Skeletal muscle tissue (tissue), 4 donors: ENCODE results near the gene CHST13. TPM values are rescaled to one million over a fixed set of nuclear protein-coding genes. Genes with fewer than 3 reads are reported as not detected.

Experiments
- H3K27ac ChIP-seq: one replicate; pipeline ENCODE4 v1.7.0; 2013; ENCODE audit warnings: mild to moderate bottlenecking, low read depth, low read length, inconsistent platforms
- H3K27me3 ChIP-seq, 3 donors: one replicate each; pipeline ENCODE4 v1.7.0; 2013; ENCODE audit warnings: low read length in 3 of 3; ENCODE audit not compliant: control insufficient read depth in 3 of 3, insufficient read depth in 3 of 3
- H3K36me3 ChIP-seq, 3 donors: one replicate each; pipeline ENCODE4 v1.7.0; 2013; ENCODE audit warnings: low read length in 3 of 3; ENCODE audit not compliant: control insufficient read depth in 3 of 3, insufficient read depth in 3 of 3
- H3K4me1 ChIP-seq, 3 donors: one replicate each; pipeline ENCODE4 v1.7.0; 2013; ENCODE audit warnings: low read length in 3 of 3, mild to moderate bottlenecking in 3 of 3; ENCODE audit not compliant: control insufficient read depth in 3 of 3, insufficient read depth in 3 of 3
- H3K4me3 ChIP-seq, 3 donors: one replicate each; pipeline ENCODE4 v1.7.0; 2013; ENCODE audit warnings: low read length in 3 of 3
- H3K9ac ChIP-seq, 3 donors: one replicate each; pipeline ENCODE4 v1.7.0; 2013; ENCODE audit warnings: low read length in 3 of 3, mild to moderate bottlenecking in 3 of 3, moderate library complexity in 2 of 3, low read depth in 1 of 3
- H3K9me3 ChIP-seq, 3 donors: one replicate each; pipeline ENCODE4 v1.7.0; 2013; ENCODE audit warnings: low read length in 3 of 3; ENCODE audit not compliant: control insufficient read depth in 3 of 3
- total RNA-seq: library from RNA; depleted of rRNA; stranded (reverse); fragments of >200 nt; gene quantifications from one replicate; pipeline ENCODE4 v1.2.3, GENCODE V29; 2014
- donor health status: Osteomylitis.

CHST13 gene
- total RNA-seq, 1 donor from 2014 or later: not detected

GRCh38 chr3:126538316-126538715, 14.4 kb downstream of the CHST13 start:
- Histone ChIP-seq H3K27ac (no peak overlapping the region), H3K4me1 (peaks cover 10 to 36% (median 19%) of the 10 kb centered on the region in 3 donors), H3K9ac (no peak overlapping the region), H3K4me3 (no peak overlapping the region), H3K36me3 (no peaks in the 10 kb centered on the region), H3K9me3 (no peaks in the 10 kb centered on the region), H3K27me3 (peaks cover 40 to 52% (median 44%) of the 10 kb centered on the region in 3 donors)

DNA sequence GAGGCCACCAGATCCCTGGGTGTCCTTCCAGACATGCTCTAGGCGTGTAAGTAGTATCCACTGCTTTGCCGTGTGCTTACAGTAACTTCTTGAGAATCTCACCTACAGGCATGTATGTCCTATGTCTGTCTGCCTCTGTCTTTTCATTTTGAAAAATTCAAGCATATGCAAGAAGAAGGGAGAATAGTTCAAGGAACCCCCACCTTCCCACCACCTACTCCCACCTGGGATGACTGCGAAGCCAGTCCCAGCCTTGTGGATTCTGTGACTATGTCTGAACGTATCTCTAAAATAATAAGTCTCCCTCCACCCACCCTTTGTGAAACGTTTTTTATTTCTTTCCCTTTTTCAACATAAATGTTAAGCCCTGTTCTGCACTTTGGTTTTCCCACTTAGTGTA, 15.0 kb downstream of the CHST13 start:
- Histone ChIP-seq H3K9me3 (no peaks in the 10 kb centered on the region), H3K4me1 (peaks cover 10 to 36% (median 19%) of the 10 kb centered on the region in 3 donors), H3K27me3 (peaks cover 46 to 59% (median 48%) of the 10 kb centered on the region in 3 donors), H3K4me3 (no peak overlapping the region), H3K9ac (no peak overlapping the region), H3K27ac (no peak overlapping the region), H3K36me3 (no peaks in the 10 kb centered on the region)

- Histone ChIP-seq H3K36me3 (no peaks in the 10 kb centered on the region), H3K9ac (no peak overlapping the region), H3K27ac (no peak overlapping the region), H3K27me3 (peaks cover 46 to 62% (median 53%) of the 10 kb centered on the region in 3 donors), H3K4me1 (peaks cover 12 to 36% (median 19%) of the 10 kb centered on the region in 3 donors), H3K4me3 (no peak overlapping the region), H3K9me3 (no peaks in the 10 kb centered on the region)
Observed at GRCh38 chr3:126539558-126540250, 15.7 kb downstream of the CHST13 start.

- H3K4me3 ChIP-seq: no peak overlapping the region
- no peak overlapping the region for H3K9ac ChIP-seq
- peaks cover 40 to 61% (median 53%) of the 10 kb centered on the region in 3 donors for H3K27me3 ChIP-seq
- no peaks in the 10 kb centered on the region for H3K36me3 ChIP-seq
- H3K9me3 ChIP-seq: no peaks in the 10 kb centered on the region
- H3K27ac ChIP-seq: no peak overlapping the region
- peaks cover 12 to 36% (median 19%) of the 10 kb centered on the region in 3 donors for H3K4me1 ChIP-seq
Observed at GRCh38 chr3:126540342-126540849, 16.4 kb downstream of the CHST13 start.

DNA sequence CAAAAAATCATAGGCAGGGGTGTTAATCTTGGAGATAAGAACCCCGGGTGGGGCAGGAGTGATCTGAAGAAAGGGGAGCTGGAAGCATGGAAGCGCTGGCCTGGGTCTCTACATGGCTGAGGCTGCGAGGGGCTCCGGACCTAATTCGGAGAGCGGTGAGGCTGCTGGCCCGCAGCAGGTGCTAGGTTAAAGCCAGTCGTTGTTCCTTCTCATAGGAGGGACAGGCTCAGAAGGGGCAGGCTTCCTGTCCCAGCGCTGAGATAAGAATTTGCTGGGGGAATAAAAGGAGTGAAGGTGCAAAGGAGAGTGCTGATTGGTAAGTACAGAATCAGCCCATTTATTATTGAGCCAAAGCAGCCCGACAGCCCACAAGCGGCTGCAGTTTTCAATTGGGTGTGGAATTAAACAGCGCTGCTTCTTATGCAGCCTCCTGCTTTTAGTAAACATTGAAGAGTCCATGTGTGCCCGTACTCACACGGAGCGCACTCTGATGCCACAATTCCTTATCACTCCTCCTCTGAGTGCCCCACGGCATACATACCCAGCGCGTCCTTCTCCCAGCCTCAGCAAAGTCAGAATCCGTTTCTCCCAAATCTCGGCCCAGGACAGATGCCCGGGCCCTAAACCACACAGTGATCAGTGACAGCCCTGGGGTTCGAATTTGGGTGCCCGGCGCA, 17.1 kb downstream of the CHST13 start:
- H3K9ac ChIP-seq: no peak overlapping the region
- peaks cover 12 to 36% (median 19%) of the 10 kb centered on the region in 3 donors for H3K4me1 ChIP-seq
- peaks cover 34 to 60% (median 47%) of the 10 kb centered on the region in 3 donors for H3K27me3 ChIP-seq
- H3K9me3 ChIP-seq: no peaks in the 10 kb centered on the region
- H3K27ac ChIP-seq: peak overlapping the region; percentile 51
- H3K4me3 ChIP-seq: no peak overlapping the region
- no peaks in the 10 kb centered on the region for H3K36me3 ChIP-seq

DNA sequence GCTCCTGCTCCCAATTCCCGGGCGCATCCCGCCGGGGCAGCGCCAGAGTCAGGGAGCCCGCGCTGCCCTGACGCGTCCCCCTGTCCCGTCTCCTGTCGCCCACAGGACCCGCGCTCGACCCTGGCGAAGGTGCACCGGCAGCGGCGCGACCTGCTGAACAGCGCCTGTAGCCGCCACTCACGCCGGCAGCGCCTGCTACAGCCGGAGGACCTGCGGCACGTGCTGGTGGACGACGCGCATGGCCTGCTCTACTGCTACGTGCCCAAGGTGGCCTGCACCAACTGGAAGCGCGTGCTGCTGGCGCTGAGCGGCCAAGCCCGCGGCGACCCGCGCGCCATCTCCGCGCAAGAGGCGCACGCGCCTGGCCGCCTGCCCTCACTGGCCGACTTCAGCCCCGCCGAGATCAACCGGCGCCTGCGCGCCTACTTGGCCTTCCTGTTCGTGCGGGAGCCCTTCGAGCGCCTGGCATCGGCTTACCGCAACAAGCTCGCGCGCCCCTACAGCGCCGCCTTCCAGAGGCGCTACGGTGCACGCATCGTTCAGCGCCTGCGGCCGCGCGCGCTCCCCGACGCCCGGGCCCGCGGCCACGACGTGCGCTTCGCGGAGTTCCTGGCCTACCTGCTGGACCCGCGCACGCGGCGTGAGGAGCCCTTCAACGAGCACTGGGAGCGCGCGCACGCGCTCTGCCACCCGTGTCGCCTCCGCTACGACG, 17.8 kb downstream of the CHST13 start:
- peaks cover 29 to 62% (median 49%) of the 10 kb centered on the region in 3 donors for H3K27me3 ChIP-seq
- H3K4me1 ChIP-seq: peaks cover 12 to 36% (median 19%) of the 10 kb centered on the region in 3 donors
- H3K27ac ChIP-seq: no peak overlapping the region
- no peak overlapping the region for H3K9ac ChIP-seq
- no peaks in the 10 kb centered on the region for H3K9me3 ChIP-seq
- H3K4me3 ChIP-seq: peak overlapping the region in 2 of 3 donors; percentile 29 to 32
- H3K36me3 ChIP-seq: no peaks in the 10 kb centered on the region

GRCh38 chr3:126542340-126543241, 18.6 kb downstream of the CHST13 start:
- Histone ChIP-seq H3K9ac (no peak overlapping the region), H3K9me3 (no peaks in the 10 kb centered on the region), H3K4me3 (peak overlapping the region in 1 of 3 donors; percentile 29), H3K27ac (no peak overlapping the region), H3K36me3 (no peaks in the 10 kb centered on the region), H3K4me1 (peaks cover 12 to 36% (median 19%) of the 10 kb centered on the region in 3 donors), H3K27me3 (peaks cover 25 to 61% (median 51%) of the 10 kb centered on the region in 3 donors)

- H3K9ac ChIP-seq: no peak overlapping the region
- H3K36me3 ChIP-seq: no peaks in the 10 kb centered on the region
- peaks cover 8 to 30% (median 13%) of the 10 kb centered on the region in 3 donors for H3K4me1 ChIP-seq
- no peaks in the 10 kb centered on the region for H3K9me3 ChIP-seq
- H3K27ac ChIP-seq: no peak overlapping the region
- no peak overlapping the region for H3K4me3 ChIP-seq
- H3K27me3 ChIP-seq: peaks cover 25 to 55% (median 53%) of the 10 kb centered on the region in 3 donors
Observed at GRCh38 chr3:126543457-126544061, 19.6 kb downstream of the CHST13 start.
